Measurements from ENCODE around the gene ARHGAP26. TPM values are rescaled to one million over a fixed set of nuclear protein-coding genes. Genes with fewer than 3 reads are reported as not detected.
"Not testable (repeated sequence)": the region's sequence is repeated elsewhere in the genome, so short reads cannot be mapped to it uniquely, and the experiment has no call there.

Gene ARHGAP26
- total and polyA plus RNA-seq, 2 donors (not counting 3 experiments of a cell fraction or from before 2014, with no cell fraction given), result 3.1 to 16.2 TPM

DNA sequence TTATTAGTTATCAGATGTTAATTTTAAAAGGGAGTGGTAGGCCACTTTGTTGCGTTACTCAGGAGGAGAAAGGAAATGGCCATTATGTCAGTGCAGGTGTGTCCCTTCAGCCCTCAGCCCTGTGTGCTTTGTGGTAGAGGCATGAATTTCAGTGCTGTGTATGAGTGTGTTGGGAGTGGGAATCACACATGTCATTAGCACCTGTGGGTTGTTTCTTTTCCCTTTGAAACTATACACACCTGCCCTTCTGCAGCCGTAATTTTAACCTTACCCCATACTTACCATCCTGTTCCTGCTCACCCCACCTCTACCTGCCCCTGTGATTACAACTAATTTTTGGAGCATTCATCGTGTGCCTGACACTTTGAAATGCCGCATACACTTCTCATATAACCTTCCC is 156.4 kb downstream of the ARHGAP26 start:
- Histone ChIP-seq H3K36me3 (ENCODE audit: control insufficient read depth in 2 of 2, extremely low read depth in 1 of 2, insufficient read depth in 2 of 2, low read length in 2 of 2) (no peaks in the 10 kb centered on the region), H3K27me3 (ENCODE audit: control insufficient read depth in 2 of 2, insufficient read depth in 2 of 2, low read length in 2 of 2) (no peaks in the 10 kb centered on the region), H3K4me3 (replicated peaks in 1 of 3; ENCODE audit: insufficient read depth in 1 of 3, low read depth in 1 of 3, low read length in 3 of 3) (no peak overlapping the region), H3K4me2 (ENCODE audit: insufficient read depth, low read length) (no peak overlapping the region), H3K9me3 (replicated peaks; ENCODE audit: control insufficient read depth, insufficient read depth, low read length) (no peaks in the 10 kb centered on the region), H3K27ac (ENCODE audit: insufficient read depth, low read depth, low read length) (no peak overlapping the region), H2AFZ (ENCODE audit: low read depth, low read length) (no peak overlapping the region), H3K9ac (replicated peaks; ENCODE audit: extremely low read depth, insufficient read depth, low read length) (no peak overlapping the region), H3K79me2 (ENCODE audit: control insufficient read depth, insufficient read depth, low read length) (no peaks in the 10 kb centered on the region), H4K20me1 (replicated peaks; ENCODE audit: control insufficient read depth, extremely low read depth, insufficient read depth, low read length) (no peaks in the 10 kb centered on the region), H3K9me1 (replicated peaks; ENCODE audit: control insufficient read depth, extremely low read depth, insufficient read depth, low read length) (no peaks in the 10 kb centered on the region), H3K4me1 (ENCODE audit: control insufficient read depth, extremely low read depth, insufficient read depth, low read length) (peaks cover 35% of the 10 kb centered on the region)
- POLR2A ChIA-PET, result interaction anchor here (0.6 kb wide), 1 partner anchor 477 kb away, joined by 4 read pairs; no protein-coding TSS in a partner anchor
- FAIRE-seq, result no peak
- TF ChIP-seq, protein P1, sequence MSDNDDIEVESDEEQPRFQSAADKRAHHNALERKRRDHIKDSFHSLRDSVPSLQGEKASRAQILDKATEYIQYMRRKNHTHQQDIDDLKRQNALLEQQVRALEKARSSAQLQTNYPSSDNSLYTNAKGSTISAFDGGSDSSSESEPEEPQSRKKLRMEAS (IDR thresholded peaks at IDR 0.05; ENCODE audit: insufficient read depth, insufficient read length), result no peak
- no peak for TF ChIP-seq FOS (IDR thresholded peaks at IDR 0.05; ENCODE audit: borderline replicate concordance, insufficient read depth, low read length)
- TF ChIP-seq EZH2 (IDR thresholded peaks at IDR 0.05; ENCODE audit: borderline replicate concordance, low read depth, low read length, severe bottlenecking), result no peak
- TF ChIP-seq MYC (IDR thresholded peaks at IDR 0.05; ENCODE audit: low read depth, low read length), result no peak
- TF ChIP-seq JUN (IDR thresholded peaks at IDR 0.05; ENCODE audit: borderline replicate concordance, insufficient read depth, insufficient read length, low read depth), result no peak
- TF ChIP-seq POLR2AphosphoS5 (IDR thresholded peaks at IDR 0.05; ENCODE audit: insufficient read depth, low read depth, low read length), result no peak
- no peak for TF ChIP-seq GATA2 (IDR thresholded peaks at IDR 0.05; ENCODE audit: insufficient read depth, insufficient read length, low read depth, low read length)
- TF ChIP-seq, protein P2, sequence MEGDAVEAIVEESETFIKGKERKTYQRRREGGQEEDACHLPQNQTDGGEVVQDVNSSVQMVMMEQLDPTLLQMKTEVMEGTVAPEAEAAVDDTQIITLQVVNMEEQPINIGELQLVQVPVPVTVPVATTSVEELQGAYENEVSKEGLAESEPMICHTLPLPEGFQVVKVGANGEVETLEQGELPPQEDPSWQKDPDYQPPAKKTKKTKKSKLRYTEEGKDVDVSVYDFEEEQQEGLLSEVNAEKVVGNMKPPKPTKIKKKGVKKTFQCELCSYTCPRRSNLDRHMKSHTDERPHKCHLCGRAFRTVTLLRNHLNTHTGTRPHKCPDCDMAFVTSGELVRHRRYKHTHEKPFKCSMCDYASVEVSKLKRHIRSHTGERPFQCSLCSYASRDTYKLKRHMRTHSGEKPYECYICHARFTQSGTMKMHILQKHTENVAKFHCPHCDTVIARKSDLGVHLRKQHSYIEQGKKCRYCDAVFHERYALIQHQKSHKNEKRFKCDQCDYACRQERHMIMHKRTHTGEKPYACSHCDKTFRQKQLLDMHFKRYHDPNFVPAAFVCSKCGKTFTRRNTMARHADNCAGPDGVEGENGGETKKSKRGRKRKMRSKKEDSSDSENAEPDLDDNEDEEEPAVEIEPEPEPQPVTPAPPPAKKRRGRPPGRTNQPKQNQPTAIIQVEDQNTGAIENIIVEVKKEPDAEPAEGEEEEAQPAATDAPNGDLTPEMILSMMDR (IDR thresholded peaks at IDR 0.05; ENCODE audit: extremely low read depth in 1 of 2, insufficient read depth in 1 of 2, low read depth in 1 of 2, low read length in 2 of 2), result no peak
- no peak for TF ChIP-seq POLR2A (IDR thresholded peaks at IDR 0.05; ENCODE audit: low read depth, low read length)
- DNase-seq (ENCODE audit: low read depth, low spot score), result no peak
- no TSS peak for BruUV-seq (replicated peaks)
- dilution Hi-C loops (cut with MboI; ENCODE audit: extremely low pct_ligation_motif_present, low sequenced_read_pairs) (no loop called here), intact Hi-C loops (cut with micrococcal nuclease) (loop anchor here (1.0 to 10.0 kb wide), 3 partner anchors 658 to 1218 kb away; no protein-coding TSS in a partner anchor)
- CTCF ChIA-PET, result interaction anchor here (0.8 to 2.4 kb wide), 19 partner anchors 9 to 1266 kb away, joined by 3 to 24 read pairs (median 4); no protein-coding TSS in a partner anchor

DNA sequence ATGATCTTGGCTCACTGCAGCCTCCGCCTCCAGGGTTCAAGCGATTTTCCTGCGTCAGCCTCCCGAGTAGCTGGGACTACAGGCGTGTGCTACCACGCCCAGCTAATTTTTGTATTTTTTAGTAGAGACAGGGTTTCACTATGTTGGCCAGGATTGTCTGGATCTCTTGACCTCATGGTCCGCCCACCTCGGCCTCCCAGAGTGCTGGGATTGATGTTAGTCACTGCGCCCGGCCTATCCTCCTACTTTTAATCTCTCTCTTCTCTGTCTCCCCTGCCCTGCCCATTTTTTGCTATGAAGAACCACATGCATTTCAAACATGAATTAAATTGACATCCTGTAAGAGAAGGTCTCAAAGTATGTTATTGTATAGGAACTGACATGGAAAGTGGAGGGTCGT is 158.8 kb downstream of the ARHGAP26 start:
- H3K9me1 ChIP-seq (replicated peaks; ENCODE audit: control insufficient read depth, extremely low read depth, insufficient read depth, low read length); H3K36me3 ChIP-seq (ENCODE audit: control insufficient read depth in 2 of 2, extremely low read depth in 1 of 2, insufficient read depth in 2 of 2, low read length in 2 of 2); DNase-seq (ENCODE audit: low read depth, low spot score); H3K9me3 ChIP-seq (replicated peaks; ENCODE audit: control insufficient read depth, insufficient read depth, low read length); H3K27me3 ChIP-seq (ENCODE audit: control insufficient read depth in 2 of 2, insufficient read depth in 2 of 2, low read length in 2 of 2); H3K27ac ChIP-seq (ENCODE audit: insufficient read depth, low read depth, low read length); FAIRE-seq; H3K9ac ChIP-seq (replicated peaks; ENCODE audit: extremely low read depth, insufficient read depth, low read length); POLR2A ChIA-PET; H2AFZ ChIP-seq (ENCODE audit: low read depth, low read length); H3K4me2 ChIP-seq (ENCODE audit: insufficient read depth, low read length); dilution Hi-C loops (cut with MboI; ENCODE audit: extremely low pct_ligation_motif_present, low sequenced_read_pairs); H4K20me1 ChIP-seq (replicated peaks; ENCODE audit: control insufficient read depth, extremely low read depth, insufficient read depth, low read length); H3K4me3 ChIP-seq (replicated peaks in 1 of 3; ENCODE audit: insufficient read depth in 1 of 3, low read depth in 1 of 3, low read length in 3 of 3); H3K79me2 ChIP-seq (ENCODE audit: control insufficient read depth, insufficient read depth, low read length); BruUV-seq (replicated peaks): not testable (repeated sequence)
- CTCF ChIA-PET, result interaction anchor here (1.7 kb wide), 1 partner anchor 9 kb away, joined by 7 read pairs; no protein-coding TSS in a partner anchor
- intact Hi-C loops (cut with micrococcal nuclease), result loop anchor here (10.0 kb wide), 2 partner anchors 656 to 1216 kb away; no protein-coding TSS in a partner anchor
- H3K4me1 ChIP-seq (ENCODE audit: control insufficient read depth, extremely low read depth, insufficient read depth, low read length), result peaks cover 25% of the 10 kb centered on the region
